ELR (cell line): Measurements from ENCODE around the gene N4BP2L1.
A peak's percentile ranks its signal among the peaks of the same experiment; 100 is the strongest.
"Not testable (repeated sequence)": the region's sequence is repeated elsewhere in the genome, so short reads cannot be mapped to it uniquely, and the experiment has no call there.

Experiments
- DNase-seq: peaks from one replicate; pipeline ENCODE4 v3.0.0-alpha.2; 2015; ENCODE audit warnings: low read depth

The N4BP2L1 gene

GRCh38 chr13:32390048-32390447 is 37.9 kb downstream of the N4BP2L1 start:
- no peak for DNase-seq

- DNase-seq = no peak
These were observed 42.5 kb downstream of the N4BP2L1 start for GRCh38 chr13:32385410-32385809.

- no peak for DNase-seq
These were observed 43.2 kb downstream of the N4BP2L1 start for GRCh38 chr13:32384702-32385101.

- DNase-seq = no peak
These were observed 43.9 kb downstream of the N4BP2L1 start for GRCh38 chr13:32383836-32384618.

- peak; percentile 7 for DNase-seq
These were observed 46.4 kb downstream of the N4BP2L1 start for GRCh38 chr13:32381539-32381938.

GRCh38 chr13:32378012-32378411 is 49.9 kb downstream of the N4BP2L1 start:
- DNase-seq = no peak

- no peak for DNase-seq
These were observed 51.1 kb downstream of the N4BP2L1 start for GRCh38 chr13:32376642-32377415.

- DNase-seq = no peak
These were observed 57.1 kb downstream of the N4BP2L1 start for GRCh38 chr13:32370805-32371204.

GRCh38 chr13:32362574-32362973 is 65.4 kb downstream of the N4BP2L1 start:
- no peak for DNase-seq

- DNase-seq = not testable (repeated sequence)
These were observed 72.0 kb downstream of the N4BP2L1 start for GRCh38 chr13:32355935-32356334.

- no peak for DNase-seq
These were observed 73.9 kb downstream of the N4BP2L1 start for GRCh38 chr13:32354040-32354439.

- DNase-seq = not testable (repeated sequence)
These were observed 77.0 kb downstream of the N4BP2L1 start for GRCh38 chr13:32350839-32351441.
